ENCODE results near the gene NCAPG2. TPM values are rescaled to one million over a fixed set of nuclear protein-coding genes. Genes with fewer than 3 reads are reported as not detected.

NCAPG2 gene
- total RNA-seq, 1 experiment from 2014 or later: 99.2 TPM

GRCh38 chr7:158581440-158582088, 123.0 kb downstream of the NCAPG2 start:
- ChIA-PET CTCF (no interaction called here), POLR2A (no interaction called here)
- TF ChIP-seq GABPB1 (CRISPR knock-in tag; IDR thresholded peaks at IDR 0.05): peak; percentile 36; the same call in 1 of the 2 replicates
- TF ChIP-seq TEAD1 (CRISPR knock-in tag; IDR thresholded peaks at IDR 0.05): no peak
- DNase-seq (ENCODE audit: low spot score) (no peak), ATAC-seq (no peak)
- Mint-ChIP-seq H3K4me3 (no peak overlapping the region), H3K27ac (no peak overlapping the region), H3K27me3 (ENCODE audit: low read depth) (peaks cover 45% of the 10 kb centered on the region), H3K36me3 (peaks cover 19% of the 10 kb centered on the region), H3K9me3 (peaks cover 29% of the 10 kb centered on the region), H3K4me1 (peaks cover 7% of the 10 kb centered on the region)

Small RNA genes within 50 kb of the gene (microRNA-seq; reads per million reads assigned to microRNA genes)
- gene MIR5707 (ENCODE audit: borderline number of aligned reads): not detected

Other genes with a start within 250 kb of the NCAPG2 start
- 2.6 to 4.7 TPM (median 3.9 TPM) in 3 replicates for gene PTPRN2, start 117.0 kb downstream of the NCAPG2 start, total RNA-seq (2021)
- gene ESYT2, start 124.7 kb upstream of the NCAPG2 start, total RNA-seq (2021): 45.1 to 61.1 TPM (median 60.4 TPM) in 3 replicates
- gene DYNC2I1, start 151.8 kb upstream of the NCAPG2 start, total RNA-seq (2021): 23.4 to 31.1 TPM (median 24.7 TPM) in 3 replicates

All from WTC11 (cell line).